Mammary epithelial cell (primary cell): ENCODE measurements around the gene MSI1.

ENCODE experiments used
- EZH2 ChIP-seq: IDR thresholded peaks from 2 replicates; pipeline ENCODE4 v1.6.1; 2012; ENCODE audit warnings: low read length, inconsistent platforms, borderline replicate concordance
- TF ChIP-seq, protein P1 (sequence below), 2 donors: IDR thresholded peaks in 1 of 2; conservative IDR thresholded peaks in 1 of 2; 2 replicates each; pipeline ENCODE4 v1.5.1; 2011 to 2012; ENCODE audit warnings: inconsistent platforms in 2 of 2, low read length in 2 of 2, mild to moderate bottlenecking in 2 of 2, control low read depth in 1 of 2, low read depth in 1 of 2; ENCODE audit not compliant: insufficient read depth in 1 of 2; ENCODE audit errors: extremely low read depth in 1 of 2

DNA sequence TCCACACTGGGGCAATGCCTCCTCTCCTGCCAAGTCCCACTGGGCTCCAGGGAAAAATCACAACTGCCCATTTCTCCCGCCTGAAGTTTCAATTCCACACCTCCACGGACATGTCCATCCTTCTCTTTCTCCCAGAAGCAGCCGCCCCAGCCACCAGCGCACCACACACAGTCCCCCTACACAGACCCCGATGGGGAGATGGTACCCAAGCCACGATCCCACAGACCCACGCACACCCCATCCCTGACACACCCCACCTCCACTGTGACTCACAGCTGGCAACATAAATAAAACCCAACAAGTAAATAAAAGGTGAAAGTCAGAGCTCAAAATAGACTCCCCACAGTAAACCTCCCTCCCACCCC is 2.6 kb downstream of the MSI1 start:
- TF ChIP-seq, protein P1, sequence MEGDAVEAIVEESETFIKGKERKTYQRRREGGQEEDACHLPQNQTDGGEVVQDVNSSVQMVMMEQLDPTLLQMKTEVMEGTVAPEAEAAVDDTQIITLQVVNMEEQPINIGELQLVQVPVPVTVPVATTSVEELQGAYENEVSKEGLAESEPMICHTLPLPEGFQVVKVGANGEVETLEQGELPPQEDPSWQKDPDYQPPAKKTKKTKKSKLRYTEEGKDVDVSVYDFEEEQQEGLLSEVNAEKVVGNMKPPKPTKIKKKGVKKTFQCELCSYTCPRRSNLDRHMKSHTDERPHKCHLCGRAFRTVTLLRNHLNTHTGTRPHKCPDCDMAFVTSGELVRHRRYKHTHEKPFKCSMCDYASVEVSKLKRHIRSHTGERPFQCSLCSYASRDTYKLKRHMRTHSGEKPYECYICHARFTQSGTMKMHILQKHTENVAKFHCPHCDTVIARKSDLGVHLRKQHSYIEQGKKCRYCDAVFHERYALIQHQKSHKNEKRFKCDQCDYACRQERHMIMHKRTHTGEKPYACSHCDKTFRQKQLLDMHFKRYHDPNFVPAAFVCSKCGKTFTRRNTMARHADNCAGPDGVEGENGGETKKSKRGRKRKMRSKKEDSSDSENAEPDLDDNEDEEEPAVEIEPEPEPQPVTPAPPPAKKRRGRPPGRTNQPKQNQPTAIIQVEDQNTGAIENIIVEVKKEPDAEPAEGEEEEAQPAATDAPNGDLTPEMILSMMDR (conservative IDR thresholded peaks at IDR 0.05 in 1 of 2, IDR thresholded peaks at IDR 0.05 in 1 of 2; ENCODE audit: extremely low read depth in 1 of 2, insufficient read depth in 1 of 2, low read depth in 1 of 2, low read length in 2 of 2) = no peak
- no peak for TF ChIP-seq EZH2
